Neural cell (in vitro differentiated cells): Measurements from ENCODE around the gene MYO1D. TPM values are rescaled to one million over a fixed set of nuclear protein-coding genes. Genes with fewer than 3 reads are reported as not detected.

Experiments
- H2AFZ ChIP-seq: fragments of 200-600, 300-800 bp; sonication (generic), shearing (Covaris generic); 2 replicates; pipeline ENCODE4 v1.6.0; 2014; ENCODE audit warnings: low read depth, mild to moderate bottlenecking, antibody characterized with exemption, low read length, moderate library complexity
- H3F3A ChIP-seq: fragments of 200-600 bp; shearing (Covaris generic); 2 replicates; pipeline ENCODE4 v1.6.1; 2016; ENCODE audit warnings: mild to moderate bottlenecking, moderate library complexity, mixed read lengths, antibody characterized with exemption, low read length; ENCODE audit not compliant: insufficient read depth, poor library complexity, severe bottlenecking
- H3K27ac ChIP-seq: fragments of 200-600, 300-800 bp; sonication (generic), shearing (Covaris generic); 2 replicates; pipeline ENCODE4 v1.5.1; 2014; ENCODE audit warnings: mild to moderate bottlenecking, low read length, moderate library complexity
- H3K27me3 ChIP-seq: fragments of 300-800, 200-600 bp; sonication (generic), shearing (Covaris generic); 2 replicates; pipeline ENCODE4 v1.6.0; 2014; ENCODE audit warnings: mild to moderate bottlenecking, low read depth, low read length, moderate library complexity; ENCODE audit not compliant: insufficient read depth
- H3K36me3 ChIP-seq: fragments of 300-800, 200-600 bp; sonication (generic), shearing (Covaris generic); 2 replicates; pipeline ENCODE4 v1.5.1; 2014; ENCODE audit warnings: mild to moderate bottlenecking, antibody characterized with exemption, low read length, moderate library complexity; ENCODE audit not compliant: insufficient read depth
- H3K4me2 ChIP-seq: fragments of 300-800, 200-600 bp; sonication (generic), shearing (Covaris generic); 2 replicates; pipeline ENCODE4 v1.6.0; 2014; ENCODE audit warnings: mild to moderate bottlenecking, low read length
- H3K4me3 ChIP-seq: fragments of 300-800, 200-600 bp; sonication (generic), shearing (Covaris generic); 2 replicates; pipeline ENCODE4 v1.5.1; 2014; ENCODE audit warnings: mild to moderate bottlenecking, low read length, moderate library complexity
- H3K79me2 ChIP-seq: fragments of 200-600 bp; shearing (Covaris generic); replicated peaks from 2 replicates; pipeline ENCODE4 v1.6.0; 2014; ENCODE audit warnings: mild to moderate bottlenecking, low read length, moderate library complexity; ENCODE audit not compliant: insufficient read depth
- H3K9ac ChIP-seq: fragments of 300-800, 200-600 bp; sonication (generic), shearing (Covaris generic); 2 replicates; pipeline ENCODE4 v1.6.1; 2016; ENCODE audit warnings: mild to moderate bottlenecking, low read length, mixed read lengths
- H3K9me2 ChIP-seq: fragments of 200-600 bp; shearing (Covaris generic); 2 replicates; pipeline ENCODE4 v1.6.1; 2016; ENCODE audit warnings: mild to moderate bottlenecking, low read length, mixed read lengths; ENCODE audit not compliant: insufficient read depth
- H3K9me3 ChIP-seq: fragments of 200-600, 300-800 bp; sonication (generic), shearing (Covaris generic); 2 replicates; pipeline ENCODE4 v1.6.1; 2016; ENCODE audit warnings: mild to moderate bottlenecking, mixed run types, low read length, moderate library complexity, mixed read lengths
- H4K20me1 ChIP-seq: fragments of 200-600 bp; shearing (Covaris generic); 2 replicates; pipeline ENCODE4 v1.6.1; 2016; ENCODE audit warnings: mild to moderate bottlenecking, mixed run types; ENCODE audit not compliant: insufficient read depth
- EP300 ChIP-seq: fragments of 450-650 bp; conservative IDR thresholded peaks from 2 replicates; pipeline ENCODE4 v1.6.1; 2014; ENCODE audit warnings: antibody characterized with exemption, mild to moderate bottlenecking, moderate library complexity; ENCODE audit not compliant: poor library complexity, severe bottlenecking
- EZH2 ChIP-seq: fragments of 200-600, 300-800 bp; shearing (Covaris generic), sonication (generic); IDR thresholded peaks from 2 replicates; pipeline ENCODE4 v1.6.1; 2014; ENCODE audit warnings: antibody characterized with exemption, low read length, borderline replicate concordance, mild to moderate bottlenecking; ENCODE audit not compliant: insufficient read depth, poor library complexity, severe bottlenecking
- MXI1 ChIP-seq: fragments of 450-650 bp; conservative IDR thresholded peaks from 2 replicates; pipeline ENCODE4 v1.6.1; 2014; ENCODE audit warnings: antibody characterized with exemption, mild to moderate bottlenecking; ENCODE audit not compliant: poor library complexity, severe bottlenecking
- POLR2AphosphoS5 ChIP-seq: IDR thresholded peaks from 2 replicates; pipeline ENCODE4 v1.6.1; 2012
- RAD21 ChIP-seq: fragments of 450-650 bp; conservative IDR thresholded peaks from 2 replicates; pipeline ENCODE4 v1.6.1; 2014; ENCODE audit warnings: antibody characterized with exemption, mild to moderate bottlenecking, moderate library complexity
- REST ChIP-seq: IDR thresholded peaks from 2 replicates; pipeline ENCODE4 v1.6.1; 2012; ENCODE audit warnings: borderline replicate concordance
- SMC3 ChIP-seq: fragments of 450-650 bp; conservative IDR thresholded peaks from 2 replicates; pipeline ENCODE4 v1.6.1; 2014; ENCODE audit warnings: antibody characterized with exemption, mild to moderate bottlenecking, moderate library complexity; ENCODE audit not compliant: poor library complexity
- TAF1 ChIP-seq: IDR thresholded peaks from 2 replicates; pipeline ENCODE4 v1.6.1; 2012; ENCODE audit warnings: low read depth
- polyA plus RNA-seq: library from polyadenylated mRNA; depleted of rRNA; stranded (reverse); fragments of >200 nt; gene quantifications from 2 replicates; pipeline ENCODE4 v1.2.3, GENCODE V29; 2014
- TF ChIP-seq, protein P1 (sequence below): fragments of 450-650 bp; IDR thresholded peaks from 2 replicates; pipeline ENCODE4 v1.5.1; 2014; ENCODE audit warnings: antibody characterized with exemption, mild to moderate bottlenecking, moderate library complexity; ENCODE audit not compliant: poor library complexity, severe bottlenecking

Gene MYO1D
- polyA plus RNA-seq, 1 donor from 2014 or later, result 10.7 TPM

- Histone ChIP-seq H3K4me3 (no peak overlapping the region), H3K79me2 (no peaks in the 10 kb centered on the region), H3K4me2 (no peak overlapping the region), H3K27me3 (no peaks in the 10 kb centered on the region), H2AFZ (no peak overlapping the region), H3K9me2 (no peaks in the 10 kb centered on the region), H3F3A (no peaks in the 10 kb centered on the region), H3K9me3 (no peaks in the 10 kb centered on the region), H3K36me3 (no peaks in the 10 kb centered on the region), H3K27ac (no peak overlapping the region), H3K9ac (no peak overlapping the region), H4K20me1 (no peaks in the 10 kb centered on the region)
- TF ChIP-seq MXI1 (no peak), RAD21 (no peak)
Measured at GRCh38 chr17:32882734-32883133, 5.8 kb upstream of the MYO1D start.

DNA sequence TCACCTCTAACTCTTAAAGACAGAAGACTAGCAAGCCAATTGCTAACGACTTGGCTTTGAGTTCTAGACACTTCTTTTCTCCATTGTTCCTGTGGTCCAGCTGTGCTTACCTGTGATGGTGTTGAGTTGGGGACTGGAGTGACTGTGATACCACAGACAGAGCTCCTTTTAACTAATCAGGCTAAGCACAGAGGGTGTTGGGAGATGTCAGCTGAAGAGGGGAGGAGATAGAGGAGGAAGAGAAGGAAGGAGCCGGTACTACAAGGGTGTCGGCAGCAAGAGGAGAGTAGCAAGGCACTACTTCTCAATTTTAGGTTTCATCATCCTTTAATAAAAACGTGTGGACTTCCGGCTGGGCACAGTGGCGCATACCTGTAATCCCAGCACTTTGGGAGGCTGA lies 5.1 kb upstream of the MYO1D start:
- no peak overlapping the region for H3K4me2 ChIP-seq
- H2AFZ ChIP-seq, result no peak overlapping the region
- H3K9ac ChIP-seq, result no peak overlapping the region
- H3F3A ChIP-seq, result no peaks in the 10 kb centered on the region
- no peak for TF ChIP-seq EZH2
- no peak for TF ChIP-seq REST
- TF ChIP-seq SMC3, result no peak
- TF ChIP-seq TAF1, result no peak
- TF ChIP-seq POLR2AphosphoS5, result no peak
- TF ChIP-seq, protein P1, sequence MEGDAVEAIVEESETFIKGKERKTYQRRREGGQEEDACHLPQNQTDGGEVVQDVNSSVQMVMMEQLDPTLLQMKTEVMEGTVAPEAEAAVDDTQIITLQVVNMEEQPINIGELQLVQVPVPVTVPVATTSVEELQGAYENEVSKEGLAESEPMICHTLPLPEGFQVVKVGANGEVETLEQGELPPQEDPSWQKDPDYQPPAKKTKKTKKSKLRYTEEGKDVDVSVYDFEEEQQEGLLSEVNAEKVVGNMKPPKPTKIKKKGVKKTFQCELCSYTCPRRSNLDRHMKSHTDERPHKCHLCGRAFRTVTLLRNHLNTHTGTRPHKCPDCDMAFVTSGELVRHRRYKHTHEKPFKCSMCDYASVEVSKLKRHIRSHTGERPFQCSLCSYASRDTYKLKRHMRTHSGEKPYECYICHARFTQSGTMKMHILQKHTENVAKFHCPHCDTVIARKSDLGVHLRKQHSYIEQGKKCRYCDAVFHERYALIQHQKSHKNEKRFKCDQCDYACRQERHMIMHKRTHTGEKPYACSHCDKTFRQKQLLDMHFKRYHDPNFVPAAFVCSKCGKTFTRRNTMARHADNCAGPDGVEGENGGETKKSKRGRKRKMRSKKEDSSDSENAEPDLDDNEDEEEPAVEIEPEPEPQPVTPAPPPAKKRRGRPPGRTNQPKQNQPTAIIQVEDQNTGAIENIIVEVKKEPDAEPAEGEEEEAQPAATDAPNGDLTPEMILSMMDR, result no peak
- TF ChIP-seq RAD21, result no peak
- no peak for TF ChIP-seq EP300
- no peak for TF ChIP-seq MXI1
- no peaks in the 10 kb centered on the region for H3K79me2 ChIP-seq
- no peaks in the 10 kb centered on the region for H3K9me3 ChIP-seq
- H3K27me3 ChIP-seq, result no peaks in the 10 kb centered on the region
- no peak overlapping the region for H3K27ac ChIP-seq
- H3K9me2 ChIP-seq, result no peaks in the 10 kb centered on the region
- no peak overlapping the region for H3K4me3 ChIP-seq
- no peaks in the 10 kb centered on the region for H4K20me1 ChIP-seq
- H3K36me3 ChIP-seq, result no peaks in the 10 kb centered on the region
